ENCODE results near the gene TGIF1. TPM values are rescaled to one million over a fixed set of nuclear protein-coding genes. Genes with fewer than 3 reads are reported as not detected.

TGIF1 gene
- total and polyA plus RNA-seq, 4 donors = 49.1 to 74.5 (median 58.4) TPM

- TF ChIP-seq CTCF (IDR thresholded peaks at IDR 0.05; ENCODE audit: control extremely low read depth, extremely low read depth) = no peak
- Histone ChIP-seq H3K27me3 (ENCODE audit: control insufficient read depth in 3 of 3, insufficient read depth in 3 of 3, low read length in 2 of 3) (no peaks in the 10 kb centered on the region), H3K9me3 (ENCODE audit: control insufficient read depth in 4 of 4, insufficient read depth in 3 of 4, low read length in 3 of 4) (peaks cover 0 to 2% (median 0%) of the 10 kb centered on the region in 4 donors), H3K4me1 (ENCODE audit: control insufficient read depth in 5 of 5, insufficient read depth in 5 of 5, low read length in 5 of 5) (no peaks in the 10 kb centered on the region), H3K27ac (ENCODE audit: low read depth in 1 of 2, low read length in 1 of 2) (no peak overlapping the region), H3K9ac (ENCODE audit: insufficient read depth in 1 of 2, low read length in 2 of 2) (no peak overlapping the region), H3K36me3 (ENCODE audit: control insufficient read depth in 4 of 4, insufficient read depth in 4 of 4, low read length in 4 of 4) (no peaks in the 10 kb centered on the region), H3K4me3 (no peak overlapping the region)
- 96 to 97% methylated on average over 3 of the region's 3 CpGs for WGBS, 2 donors
- ATAC-seq (ENCODE audit: insufficient read depth, low FRiP score) (no peak), DNase-seq (no peak)
These were observed 24.9 kb upstream of the TGIF1 start for GRCh38 chr18:3425030-3425429.

GRCh38 chr18:3425446-3425845 lies 24.5 kb upstream of the TGIF1 start:
- DNase-seq (no peak), ATAC-seq (ENCODE audit: insufficient read depth, low FRiP score) (no peak)
- H3K36me3 ChIP-seq (ENCODE audit: control insufficient read depth in 4 of 4, insufficient read depth in 4 of 4, low read length in 4 of 4) = no peaks in the 10 kb centered on the region
- H3K27ac ChIP-seq (ENCODE audit: low read depth in 1 of 2, low read length in 1 of 2) = no peak overlapping the region
- no peak overlapping the region for H3K9ac ChIP-seq (ENCODE audit: insufficient read depth in 1 of 2, low read length in 2 of 2)
- H3K4me1 ChIP-seq (ENCODE audit: control insufficient read depth in 5 of 5, insufficient read depth in 5 of 5, low read length in 5 of 5) = no peaks in the 10 kb centered on the region
- no peak for TF ChIP-seq CTCF (IDR thresholded peaks at IDR 0.05; ENCODE audit: control extremely low read depth, extremely low read depth)
- H3K4me3 ChIP-seq = no peak overlapping the region
- peaks cover 0 to 2% (median 0%) of the 10 kb centered on the region in 4 donors for H3K9me3 ChIP-seq (ENCODE audit: control insufficient read depth in 4 of 4, insufficient read depth in 3 of 4, low read length in 3 of 4)
- no peaks in the 10 kb centered on the region for H3K27me3 ChIP-seq (ENCODE audit: control insufficient read depth in 3 of 3, insufficient read depth in 3 of 3, low read length in 2 of 3)
- 91 to 96% methylated on average over 6 of the region's 6 CpGs for WGBS, 2 donors

GRCh38 chr18:3426074-3426473 lies 23.9 kb upstream of the TGIF1 start:
- DNase-seq (no peak), ATAC-seq (ENCODE audit: insufficient read depth, low FRiP score) (no peak)
- H3K4me1 ChIP-seq (ENCODE audit: control insufficient read depth in 5 of 5, insufficient read depth in 5 of 5, low read length in 5 of 5) = no peaks in the 10 kb centered on the region
- no peak overlapping the region for H3K9ac ChIP-seq (ENCODE audit: insufficient read depth in 1 of 2, low read length in 2 of 2)
- no peak for TF ChIP-seq CTCF (IDR thresholded peaks at IDR 0.05; ENCODE audit: control extremely low read depth, extremely low read depth)
- H3K4me3 ChIP-seq = no peak overlapping the region
- no peaks in the 10 kb centered on the region for H3K36me3 ChIP-seq (ENCODE audit: control insufficient read depth in 4 of 4, insufficient read depth in 4 of 4, low read length in 4 of 4)
- no peak overlapping the region for H3K27ac ChIP-seq (ENCODE audit: low read depth in 1 of 2, low read length in 1 of 2)
- WGBS, 2 donors = 88 to 92% methylated on average over 4 of the region's 4 CpGs
- no peaks in the 10 kb centered on the region for H3K9me3 ChIP-seq (ENCODE audit: control insufficient read depth in 4 of 4, insufficient read depth in 3 of 4, low read length in 3 of 4)
- no peaks in the 10 kb centered on the region for H3K27me3 ChIP-seq (ENCODE audit: control insufficient read depth in 3 of 3, insufficient read depth in 3 of 3, low read length in 2 of 3)

GRCh38 chr18:3427944-3428343 lies 22.0 kb upstream of the TGIF1 start:
- Histone ChIP-seq H3K9me3 (ENCODE audit: control insufficient read depth in 4 of 4, insufficient read depth in 3 of 4, low read length in 3 of 4) (no peaks in the 10 kb centered on the region), H3K4me3 (no peak overlapping the region), H3K27me3 (ENCODE audit: control insufficient read depth in 3 of 3, insufficient read depth in 3 of 3, low read length in 2 of 3) (no peaks in the 10 kb centered on the region), H3K36me3 (ENCODE audit: control insufficient read depth in 4 of 4, insufficient read depth in 4 of 4, low read length in 4 of 4) (no peaks in the 10 kb centered on the region), H3K27ac (ENCODE audit: low read depth in 1 of 2, low read length in 1 of 2) (no peak overlapping the region), H3K9ac (ENCODE audit: insufficient read depth in 1 of 2, low read length in 2 of 2) (no peak overlapping the region), H3K4me1 (ENCODE audit: control insufficient read depth in 5 of 5, insufficient read depth in 5 of 5, low read length in 5 of 5) (no peaks in the 10 kb centered on the region)
- 86 to 89% methylated on average over 5 of the region's 5 CpGs for WGBS, 2 donors
- ATAC-seq (ENCODE audit: insufficient read depth, low FRiP score) (no peak), DNase-seq (no peak)
- TF ChIP-seq CTCF (IDR thresholded peaks at IDR 0.05; ENCODE audit: control extremely low read depth, extremely low read depth) = no peak

Data from lung (tissue), 12 donors.